T-helper 1 cell (primary cell): ENCODE measurements around the gene PPP1R12A.
A peak's percentile ranks its signal among the peaks of the same experiment; 100 is the strongest.
"Not testable (repeated sequence)": the region's sequence is repeated elsewhere in the genome, so short reads cannot be mapped to it uniquely, and the experiment has no call there.

Source experiments
- DNase-seq, 5 donors: peaks; one replicate each; pipeline ENCODE4 v3.0.0-alpha.2; 2012 to 2020
- total RNA-seq, 4 donors: gene quantifications; one replicate each; lab custom pipeline; 2026; lab: John Stamatoyannopoulos, UW

The PPP1R12A gene
- total RNA-seq: 158 to 223 (median 217) reads per million in 4 donors

DNA sequence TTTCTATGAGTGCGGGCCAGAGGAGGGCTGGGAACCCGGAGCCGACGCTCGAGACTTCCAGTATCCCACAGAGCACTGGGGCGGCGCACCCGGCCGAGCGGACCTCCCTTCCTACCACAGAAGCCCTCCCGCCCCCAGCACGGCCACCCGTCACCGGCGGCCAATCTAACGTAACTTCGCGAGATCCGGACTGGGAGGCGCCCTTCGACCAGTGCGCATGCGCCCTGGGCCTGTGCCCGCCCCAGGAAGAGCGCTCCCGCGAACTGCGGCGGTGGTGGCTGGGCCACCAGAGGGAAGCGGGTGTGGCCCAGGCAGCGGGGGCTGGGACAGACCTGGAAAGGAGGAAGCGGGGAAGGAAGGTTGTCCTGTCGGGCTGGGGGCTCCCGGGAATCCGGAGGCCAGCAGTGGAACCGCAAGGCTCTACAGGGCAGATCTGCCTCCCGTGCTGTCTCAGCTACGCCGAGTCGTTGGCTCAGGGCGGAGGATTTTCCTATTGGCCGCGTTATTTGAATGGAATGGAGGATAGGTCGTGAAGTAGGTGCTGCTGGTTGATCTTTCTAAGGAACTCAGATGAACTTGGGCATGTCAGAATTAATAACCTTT, at the start of gene PPP1R12A:
TSS of gene PPP1R12A (minus strand) at position 77 of the 603 bp plus-strand sequence. CDS start 166 bp downstream, outside the sequence.
- DNase-seq: peak; percentile 92 to 96 (median 93)

DNA sequence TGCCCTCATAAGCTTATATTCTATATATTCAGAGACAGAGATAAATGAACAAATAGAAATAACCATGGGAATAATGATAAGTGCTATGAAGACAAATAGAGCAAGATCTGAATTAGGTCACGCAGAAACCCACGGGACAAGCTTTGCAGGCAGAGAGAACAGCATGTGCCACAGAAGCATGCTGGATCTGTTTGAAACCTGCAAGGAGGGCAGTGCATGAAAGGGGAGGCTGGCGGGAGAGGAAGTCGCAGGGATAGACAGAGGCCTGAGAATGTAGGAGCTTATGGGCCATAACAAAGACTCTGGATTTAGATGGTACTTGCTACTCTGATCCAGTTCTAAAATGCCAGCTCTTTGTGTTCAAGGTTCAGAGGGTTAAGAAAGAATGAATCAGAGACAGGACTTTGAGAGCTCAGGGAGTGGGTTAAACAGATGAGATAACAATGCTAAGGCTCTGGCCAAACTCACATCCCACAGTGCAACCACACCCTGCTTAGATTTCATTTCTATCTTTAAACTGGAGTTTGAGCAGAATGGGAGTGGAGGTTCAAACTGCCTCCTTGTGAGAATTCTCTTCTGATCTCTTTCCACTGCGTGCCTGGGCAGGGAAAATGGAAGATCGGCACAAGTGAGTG, 49.2 kb upstream of the PPP1R12A start:
- DNase-seq: no peak

DNA sequence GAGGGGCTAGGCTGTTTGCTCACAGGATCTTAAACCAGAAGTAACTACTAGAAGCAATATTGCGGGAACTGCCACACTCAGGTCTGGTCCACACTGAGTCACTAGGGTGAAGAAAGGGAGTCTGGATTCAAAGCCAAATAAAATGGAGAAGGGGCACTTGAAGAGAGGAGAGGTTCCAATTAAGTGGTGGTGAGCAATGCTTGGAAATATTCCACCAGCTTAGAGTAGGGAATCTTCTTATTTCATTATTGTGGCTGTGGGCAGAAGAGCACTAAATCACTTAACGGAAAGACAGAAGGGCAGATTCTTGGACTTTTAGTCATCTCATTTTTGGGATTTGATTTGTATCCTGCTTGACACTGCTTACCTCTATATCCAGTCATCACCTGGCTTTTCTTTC, 48.6 kb upstream of the PPP1R12A start:
- DNase-seq: no peak

DNA sequence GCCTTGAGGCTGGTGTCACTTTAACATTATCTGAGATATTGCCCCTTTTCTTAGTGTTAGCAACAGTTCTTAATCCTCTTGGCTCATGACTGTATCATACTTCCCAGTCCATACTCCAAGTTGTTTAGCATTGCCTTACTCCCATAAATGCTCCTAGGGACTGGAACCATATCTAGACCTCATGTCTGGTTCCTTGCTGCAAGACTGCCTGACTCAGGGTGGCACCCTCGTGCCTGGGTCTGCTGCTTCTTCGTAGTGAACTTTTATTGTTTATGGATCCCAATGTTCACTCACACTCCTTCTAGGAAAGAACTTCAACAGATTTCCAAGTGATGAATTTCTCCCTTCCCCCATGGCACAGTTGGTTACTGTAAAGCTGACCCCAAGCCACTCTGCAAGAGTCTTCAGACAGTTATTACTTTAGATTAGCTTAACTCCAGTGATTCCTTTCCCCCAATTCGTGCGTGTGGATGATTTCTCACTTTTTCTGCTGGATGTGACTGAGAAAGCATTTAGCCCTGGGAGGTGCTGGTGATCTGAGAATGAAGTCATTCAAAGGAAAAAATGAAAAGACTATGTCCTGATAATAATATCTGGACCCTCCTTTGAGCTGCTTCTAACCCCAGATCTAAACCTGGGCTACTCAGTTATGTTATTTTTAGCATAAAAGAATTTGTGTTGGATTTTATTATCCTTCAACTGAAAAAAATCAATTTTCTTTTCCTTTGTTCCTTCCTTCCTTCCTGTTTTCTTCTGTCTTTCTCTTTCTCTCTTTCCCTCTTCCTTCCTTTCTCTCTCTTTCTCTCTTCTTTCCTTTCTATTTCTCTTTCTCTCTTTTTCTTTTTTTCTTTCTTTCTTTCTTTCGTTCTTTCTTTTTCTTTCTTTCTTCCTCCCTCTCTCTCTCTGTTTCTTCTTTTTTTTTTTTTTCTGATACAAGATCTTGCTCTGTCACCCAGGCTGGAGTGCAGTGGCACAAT, 47.5 kb upstream of the PPP1R12A start:
- DNase-seq: no peak

DNA sequence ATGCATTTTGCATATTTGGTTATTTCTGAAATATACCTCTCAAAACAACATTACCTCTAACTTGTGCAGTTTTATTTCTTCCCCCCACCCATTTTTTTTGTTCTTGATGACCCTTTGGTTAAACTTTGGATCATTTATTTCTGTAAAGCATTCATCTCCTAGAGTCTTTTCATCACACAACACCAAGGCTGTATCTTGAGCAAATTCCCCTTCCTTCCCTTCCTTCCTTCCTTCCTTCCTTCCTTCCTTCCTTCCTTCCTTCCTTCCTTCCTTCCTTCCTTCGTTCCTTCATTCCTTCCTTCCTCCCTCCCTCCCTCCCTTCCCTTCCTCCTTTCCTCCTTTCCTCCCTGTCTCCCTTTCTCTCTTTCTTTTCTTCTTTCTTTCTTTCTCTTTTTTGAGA, 43.8 kb upstream of the PPP1R12A start:
- no peak for DNase-seq

DNA sequence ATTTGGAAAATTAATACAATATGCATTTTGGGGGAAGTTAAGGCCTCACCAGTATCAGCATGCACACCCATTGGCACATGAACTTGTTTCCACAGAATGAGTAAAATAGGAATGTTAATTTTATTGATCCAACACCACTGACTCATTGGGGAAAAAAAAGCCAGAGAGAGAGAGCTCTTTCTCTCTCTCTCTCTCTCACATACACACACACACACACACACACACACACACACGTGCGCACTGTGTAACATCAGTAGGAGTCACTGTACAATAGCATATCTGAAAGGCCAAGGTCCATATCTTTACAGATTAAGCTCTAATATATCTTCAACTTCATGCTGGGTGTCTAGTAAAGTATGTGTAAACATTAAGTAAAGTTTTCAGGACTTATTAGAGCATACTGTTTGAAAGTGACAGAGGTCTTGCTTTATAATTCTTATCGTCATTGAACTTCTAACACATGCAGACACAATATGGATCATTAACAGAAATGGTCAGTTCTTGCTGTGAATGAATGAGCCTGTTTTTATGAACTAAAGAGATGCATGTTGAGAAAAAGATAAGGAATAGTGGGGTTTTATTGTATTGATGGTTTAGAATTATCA, 43.1 kb upstream of the PPP1R12A start:
- DNase-seq: not testable (repeated sequence)

DNA sequence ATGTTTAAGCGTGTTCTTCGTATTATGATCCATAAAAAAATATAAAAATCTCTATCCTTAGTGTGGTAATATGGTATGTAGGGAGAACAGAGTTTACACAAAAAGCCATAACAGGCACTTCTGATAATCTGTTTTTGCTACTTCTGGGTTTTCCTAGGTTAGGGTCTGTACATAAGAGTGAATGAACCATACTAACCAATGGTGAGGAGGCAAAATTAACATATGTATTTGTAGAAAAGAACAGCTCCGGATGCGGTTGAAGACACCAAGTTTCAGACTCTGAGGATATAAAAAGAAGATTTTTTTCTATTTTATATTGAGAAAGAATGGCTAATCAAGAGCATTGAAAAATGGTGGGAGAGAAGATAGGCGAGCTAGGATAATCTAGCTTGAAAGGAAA, 40.2 kb upstream of the PPP1R12A start:
- no peak for DNase-seq

DNA sequence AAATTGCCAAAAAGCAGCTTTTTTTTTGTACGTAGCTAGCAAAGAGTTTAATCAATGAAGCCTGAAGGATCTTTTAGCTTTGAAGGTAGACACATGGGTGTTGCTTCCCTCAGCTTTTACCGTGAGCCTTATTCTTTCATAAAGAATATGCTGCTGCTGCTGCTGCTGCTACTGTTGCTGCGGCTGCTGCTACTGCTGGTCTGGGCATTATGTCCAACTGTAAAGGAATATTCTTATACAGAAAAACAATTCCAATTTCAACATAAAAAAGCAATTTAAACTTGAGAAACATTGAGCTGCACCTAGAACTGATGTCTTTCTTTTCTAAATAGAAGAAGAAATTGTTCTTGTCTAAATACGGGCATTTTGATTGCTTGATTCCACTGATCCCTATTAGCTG, 38.9 kb upstream of the PPP1R12A start:
- DNase-seq: no peak

DNA sequence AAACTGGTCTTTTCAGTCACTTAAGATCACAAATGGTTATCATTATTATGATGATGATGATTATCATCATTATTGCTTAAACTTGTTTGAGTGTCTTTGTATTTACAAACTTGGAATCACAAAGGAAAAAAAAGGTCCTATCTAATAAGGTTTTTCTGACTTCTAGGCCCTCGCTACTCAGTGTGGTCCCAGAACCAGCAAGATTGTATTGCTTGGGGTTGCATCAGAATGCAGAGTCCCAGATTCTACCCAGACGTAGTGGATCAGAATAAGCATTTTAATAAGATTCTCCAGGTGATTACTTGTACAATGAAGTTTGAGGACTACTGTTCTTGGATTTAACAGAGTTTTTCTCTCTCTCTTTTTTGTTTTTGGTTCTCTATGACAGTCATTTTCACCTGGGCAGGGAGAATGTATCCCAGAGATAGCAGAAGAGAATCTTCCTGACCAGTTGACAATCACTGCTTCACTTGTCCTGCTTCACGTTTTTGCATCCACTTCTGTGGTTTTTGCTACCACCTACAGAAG, 29.3 kb upstream of the PPP1R12A start:
- no peak for DNase-seq

DNA sequence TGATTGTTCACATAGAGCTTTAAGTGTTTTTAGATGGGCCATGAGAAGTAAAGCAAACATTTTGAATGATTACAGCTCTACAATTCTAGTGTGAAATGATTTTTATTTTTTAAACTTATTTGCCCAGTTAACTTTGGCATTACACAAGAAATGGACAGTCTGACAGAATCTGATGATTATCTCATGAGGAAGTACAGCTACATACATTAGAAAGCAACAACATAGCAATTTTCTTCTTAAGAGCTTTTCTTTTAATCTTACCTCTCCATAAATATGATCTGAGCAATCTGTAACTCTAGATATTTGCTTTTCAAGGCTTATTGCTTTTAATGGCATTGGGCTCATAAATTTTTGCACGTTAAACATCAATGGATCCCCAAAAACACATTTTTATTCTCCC, 26.5 kb upstream of the PPP1R12A start:
- no peak for DNase-seq

DNA sequence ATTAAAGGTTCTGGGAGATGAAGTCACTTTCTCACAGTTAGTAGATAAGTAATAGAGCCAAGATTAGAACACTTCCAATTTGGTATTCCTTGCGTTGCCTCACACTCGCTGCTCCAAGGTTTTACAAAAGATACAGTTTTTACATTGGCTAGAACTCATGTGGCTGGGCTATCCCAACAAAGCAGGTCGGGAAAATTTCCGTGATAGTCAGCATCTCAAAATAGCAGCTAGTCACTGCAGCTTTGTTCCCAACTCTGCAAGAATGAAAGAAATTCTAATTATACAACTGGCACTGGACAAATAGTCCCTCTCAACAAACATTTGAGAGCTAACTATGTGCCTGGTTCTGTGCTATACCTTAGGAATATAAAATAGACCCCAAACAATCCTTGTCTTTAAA, 24.6 kb upstream of the PPP1R12A start:
- no peak for DNase-seq

DNA sequence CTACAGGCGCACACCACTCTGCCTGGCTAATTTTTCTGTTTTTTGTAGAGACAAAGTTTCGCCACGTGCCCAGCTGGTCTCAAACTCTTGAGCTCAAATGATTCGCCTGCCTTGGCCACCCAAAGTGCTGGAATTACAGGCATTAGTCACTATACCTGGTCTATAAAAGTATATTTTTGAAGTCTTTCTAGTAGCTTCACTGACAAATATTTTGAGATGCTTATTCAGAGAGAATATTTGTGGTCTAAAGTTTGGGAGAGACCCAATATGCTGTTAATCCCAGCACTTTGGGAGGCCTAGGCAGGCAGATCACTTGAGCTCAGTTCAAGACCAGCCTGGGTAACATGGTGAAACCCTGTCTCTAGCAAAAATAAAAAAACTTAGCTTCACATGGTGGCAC, 22.0 kb upstream of the PPP1R12A start:
- DNase-seq: no peak

DNA sequence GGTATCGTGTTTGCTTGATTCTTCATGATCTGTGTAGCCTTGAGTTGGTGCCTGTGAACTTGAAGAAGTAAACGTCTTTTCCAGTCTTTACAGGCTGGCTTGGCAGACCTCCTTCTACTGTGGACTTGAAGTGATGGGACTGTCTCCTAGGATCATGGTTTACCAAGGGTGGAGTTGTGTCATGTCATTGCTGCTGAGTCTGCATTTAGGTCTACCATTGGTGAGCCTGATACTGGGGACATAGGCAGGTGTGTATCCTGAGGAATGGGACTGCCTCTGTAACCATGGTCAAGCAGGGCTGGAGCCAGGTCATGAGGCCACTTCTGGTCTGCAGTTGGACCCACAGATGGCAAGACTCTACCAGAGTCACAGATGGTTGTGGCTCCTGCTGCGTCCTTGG, 20.7 kb upstream of the PPP1R12A start:
- DNase-seq: no peak

DNA sequence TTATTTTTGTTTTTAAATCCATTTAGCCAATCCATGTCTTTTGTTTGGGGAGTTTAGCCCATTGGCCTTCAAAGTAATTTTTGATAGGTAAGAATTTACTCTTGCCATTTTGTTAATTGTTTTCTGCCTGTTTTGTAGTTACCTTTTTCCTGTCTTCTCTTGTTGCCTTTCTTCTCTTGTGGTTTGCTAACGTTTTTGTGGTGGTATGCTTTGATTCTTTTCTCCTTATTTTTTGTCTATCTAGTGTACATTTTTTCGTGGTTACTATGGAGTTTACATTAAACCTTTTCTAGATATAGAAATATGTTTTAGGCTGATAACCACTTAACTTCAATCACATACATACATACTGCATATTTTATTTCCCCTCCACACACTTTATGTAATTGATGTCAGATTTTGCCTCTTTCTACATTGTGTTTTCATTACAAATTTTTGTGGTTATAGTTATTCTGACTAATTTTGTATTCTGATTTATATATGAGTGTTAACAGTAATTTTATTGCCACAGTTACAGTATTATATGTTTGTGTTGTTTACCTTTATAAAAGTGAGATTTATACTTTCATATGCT, 19.2 kb upstream of the PPP1R12A start:
- DNase-seq: no peak

DNA sequence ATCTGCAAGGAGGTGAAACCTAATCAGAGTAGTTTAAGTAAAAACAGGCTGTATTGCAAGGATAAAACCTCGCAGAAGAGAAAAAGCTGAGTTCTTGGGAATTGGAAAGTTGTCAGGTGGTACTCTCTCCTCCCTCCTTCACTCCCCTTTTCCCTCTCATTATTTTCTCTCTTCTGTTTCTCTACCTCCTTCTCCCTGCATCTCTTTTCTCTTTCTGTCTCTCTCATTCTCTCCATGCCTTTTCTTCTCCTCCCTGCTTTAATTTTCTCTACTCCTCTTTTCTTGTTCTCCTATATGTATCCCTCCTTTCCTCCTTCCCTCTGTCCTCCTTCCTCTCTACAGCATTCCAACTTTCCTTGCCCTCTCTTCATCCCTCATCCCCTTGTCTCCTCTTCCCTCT, 14.2 kb upstream of the PPP1R12A start:
- no peak for DNase-seq

DNA sequence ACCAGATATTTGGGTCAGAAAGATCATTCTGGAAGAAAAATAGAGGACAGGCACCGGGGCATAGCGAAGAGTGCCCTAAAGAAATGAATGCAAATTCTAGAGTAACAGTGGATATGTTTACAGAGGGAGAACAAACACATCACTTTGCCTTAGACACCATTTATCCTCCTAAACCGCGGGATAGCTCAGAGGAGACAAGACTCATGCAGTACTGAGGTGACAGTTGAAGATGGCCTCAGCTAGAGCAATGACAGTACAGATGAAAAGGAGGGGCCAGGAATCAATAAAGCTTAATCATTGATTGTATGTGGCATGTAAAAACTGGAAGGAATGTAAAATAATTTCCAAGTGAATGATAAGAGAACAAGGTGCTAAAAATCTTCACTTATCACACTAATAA, 10.5 kb upstream of the PPP1R12A start:
- DNase-seq: no peak

DNA sequence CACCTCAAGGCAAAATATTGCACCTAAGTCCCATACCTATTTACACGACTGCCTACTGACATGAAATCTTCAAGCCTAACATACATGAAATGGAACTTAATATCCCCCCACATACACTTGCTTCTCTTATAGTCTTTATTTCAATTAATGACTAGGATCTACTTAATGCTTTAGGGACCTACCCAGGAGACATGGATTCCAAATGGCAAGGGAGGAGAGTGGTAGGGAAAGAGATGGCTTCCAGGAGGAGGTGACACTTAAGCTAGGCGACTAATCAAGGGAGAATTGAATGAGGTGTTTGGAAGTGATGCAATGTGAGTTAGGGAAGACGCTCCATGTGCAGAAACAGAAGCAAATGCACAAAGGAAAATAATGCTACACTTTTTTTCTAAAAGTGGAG, 9.7 kb upstream of the PPP1R12A start:
- no peak for DNase-seq

DNA sequence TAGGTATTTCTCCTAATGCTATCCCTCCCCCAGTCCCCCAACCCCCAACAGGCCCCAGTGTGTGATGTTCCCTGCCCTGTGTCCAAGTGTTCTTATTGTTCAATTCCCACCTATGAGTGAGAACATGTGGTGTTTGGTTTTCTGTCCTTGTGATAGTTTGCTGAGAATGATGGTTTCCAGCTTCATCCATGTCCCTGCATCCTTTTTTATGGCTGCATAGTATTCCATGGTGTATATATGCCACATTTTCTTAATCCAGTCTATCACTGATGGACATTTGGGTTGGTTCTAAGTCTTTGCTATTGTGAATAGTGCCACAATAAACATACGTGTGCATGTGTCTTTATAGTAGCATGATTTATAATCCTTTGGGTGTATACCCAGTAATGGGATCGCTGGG, 7.9 kb upstream of the PPP1R12A start:
- not testable (repeated sequence) for DNase-seq

DNA sequence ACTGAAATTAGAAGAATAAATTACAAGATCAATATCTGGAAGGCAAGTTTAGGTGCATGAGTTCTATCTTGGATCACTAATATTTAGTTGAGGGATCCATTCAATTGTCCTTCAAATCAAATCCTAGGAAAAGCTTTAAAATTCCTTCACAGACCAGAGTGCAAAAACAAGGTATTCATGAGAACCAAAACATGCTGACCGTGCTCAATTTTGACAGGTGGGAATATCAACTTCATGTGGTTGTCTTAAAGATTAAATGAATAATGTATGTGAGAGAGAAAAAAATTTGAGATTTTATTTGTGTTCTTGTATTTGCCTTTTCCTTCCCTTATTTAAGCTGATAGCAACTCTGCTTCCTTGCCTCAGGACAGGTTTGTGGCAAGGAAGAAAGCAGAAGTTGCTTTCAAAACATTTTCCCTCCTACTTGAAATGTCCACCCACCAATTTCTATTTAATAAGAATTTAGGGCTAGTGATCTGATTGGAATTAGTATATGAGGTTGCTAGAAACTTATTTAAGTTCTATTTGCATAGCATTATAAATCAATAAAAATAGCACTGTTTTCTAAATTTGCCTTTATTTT, 4.9 kb upstream of the PPP1R12A start:
- no peak for DNase-seq

DNA sequence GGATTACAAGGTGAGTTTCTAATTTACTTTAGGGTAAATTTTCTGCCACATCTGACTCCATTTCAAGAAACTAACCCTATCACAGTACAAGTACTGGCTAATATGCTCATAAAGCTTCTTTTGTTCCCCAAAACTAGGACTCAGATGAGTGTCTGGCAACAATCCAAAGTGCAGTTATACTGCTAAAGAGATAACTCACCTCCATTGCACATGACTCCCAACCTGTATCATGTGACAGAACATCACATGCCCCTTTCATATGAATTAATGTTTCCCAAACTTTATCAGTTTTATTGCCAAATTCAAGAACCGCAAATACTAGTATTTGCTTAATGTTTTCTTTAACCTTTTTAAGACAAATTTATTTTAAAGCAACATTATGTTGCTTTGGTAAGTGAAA, 3.9 kb upstream of the PPP1R12A start:
- no peak for DNase-seq

DNA sequence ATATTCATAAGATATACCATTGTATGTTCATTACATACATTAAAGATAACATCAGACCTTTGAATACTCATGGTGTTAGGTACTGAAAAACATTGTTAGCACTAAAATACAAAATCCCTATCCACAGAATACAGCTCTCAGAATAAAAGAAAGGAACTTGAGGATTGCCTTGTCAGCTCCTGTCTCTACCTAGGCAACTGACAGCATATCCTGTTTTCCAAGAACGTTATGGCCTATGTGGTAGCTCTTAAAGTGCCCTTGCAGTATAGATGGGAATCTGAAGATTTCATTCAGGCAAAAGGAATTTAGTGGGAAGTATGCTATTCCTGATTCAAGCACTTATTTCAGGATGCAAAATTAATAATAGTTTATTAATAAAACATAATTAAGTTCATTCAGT, 1.8 kb upstream of the PPP1R12A start:
- peak in 1 of 5 donors; percentile 16 for DNase-seq
